AG08395 (cell line): Measurements from ENCODE around the gene MORC4.

Experiments used
- DNase-seq: peaks from one replicate; pipeline ENCODE4 v3.0.0; 2012; ENCODE audit warnings: mixed read lengths, low spot score

MORC4 gene

DNA sequence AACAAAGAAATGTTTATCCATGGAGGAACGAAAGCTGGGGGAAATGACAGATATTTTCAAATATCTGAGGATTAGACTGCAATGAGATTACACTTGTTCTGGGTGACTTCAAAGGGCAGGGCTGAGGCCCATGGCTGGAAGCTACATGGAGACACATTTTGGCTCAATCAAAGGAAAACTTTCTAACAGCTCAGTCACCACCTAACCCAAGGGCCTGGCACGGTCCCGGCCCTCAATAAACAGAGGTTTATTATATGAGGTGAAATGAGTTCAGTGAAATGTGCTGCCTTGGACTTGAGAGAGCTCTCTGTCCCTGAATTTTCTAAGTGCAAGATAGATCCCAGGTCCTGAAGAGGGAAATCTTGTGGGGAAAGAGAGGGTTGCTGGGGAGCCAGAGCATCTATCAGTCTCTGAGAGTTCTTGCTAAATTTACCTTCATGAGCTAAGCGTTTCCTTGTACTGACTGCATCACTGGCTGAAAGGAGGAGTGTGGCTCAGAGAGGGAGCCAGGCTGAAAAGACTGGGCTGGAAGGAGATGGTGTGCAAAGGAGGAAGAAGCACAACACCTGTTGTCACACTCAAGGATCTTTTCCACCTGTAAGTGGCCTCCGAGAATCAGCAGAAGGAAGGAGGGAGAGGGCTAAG lies 94.8 kb downstream of the MORC4 start:
- no peak for DNase-seq

GRCh38 chrX:106903856-106904528 lies 96.0 kb downstream of the MORC4 start:
- DNase-seq: no peak

- DNase-seq: no peak
Measured at GRCh38 chrX:106903291-106903824, 96.7 kb downstream of the MORC4 start, which contains the start of gene RIPPLY1. Gene RIPPLY1, minus strand, starts transcription at chrX:106903341. Its CDS starts 54 bp downstream, at chrX:106903287.

GRCh38 chrX:106902684-106903083 lies 97.3 kb downstream of the MORC4 start:
- DNase-seq: no peak

- no peak for DNase-seq
Measured at GRCh38 chrX:106901781-106902219, 98.2 kb downstream of the MORC4 start.

- DNase-seq: no peak
Measured at GRCh38 chrX:106901341-106901740, 98.7 kb downstream of the MORC4 start.

- no peak for DNase-seq
Measured at GRCh38 chrX:106899841-106900240, 100.2 kb downstream of the MORC4 start.

DNA sequence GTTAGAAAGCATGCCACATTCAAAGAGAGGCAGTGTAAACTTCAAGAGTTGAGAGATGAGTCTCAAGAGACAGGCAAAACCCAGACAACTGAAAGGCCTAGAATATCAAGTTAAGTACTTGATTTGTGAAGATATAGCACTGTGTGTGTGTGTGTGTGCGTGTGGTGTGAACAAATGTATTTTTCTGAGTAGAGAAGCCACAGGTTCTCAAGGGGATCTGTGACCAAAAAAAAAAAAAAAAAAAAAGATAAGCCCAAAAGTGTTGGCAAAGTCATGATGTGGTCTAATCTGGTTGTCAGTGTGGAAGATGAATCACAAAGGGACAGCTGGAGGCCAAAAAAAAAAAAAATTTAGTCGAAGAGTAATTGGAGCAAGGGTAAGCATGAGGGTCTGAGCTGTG lies 100.7 kb downstream of the MORC4 start:
- DNase-seq: no peak

- peak; percentile 47 for DNase-seq
Measured at GRCh38 chrX:106898462-106898861, 101.5 kb downstream of the MORC4 start.

- peak; percentile 28 for DNase-seq
Measured at GRCh38 chrX:106897259-106897658, 102.8 kb downstream of the MORC4 start.

- DNase-seq: peak; percentile 51
Measured at GRCh38 chrX:106894978-106895452, 105.0 kb downstream of the MORC4 start.

DNA sequence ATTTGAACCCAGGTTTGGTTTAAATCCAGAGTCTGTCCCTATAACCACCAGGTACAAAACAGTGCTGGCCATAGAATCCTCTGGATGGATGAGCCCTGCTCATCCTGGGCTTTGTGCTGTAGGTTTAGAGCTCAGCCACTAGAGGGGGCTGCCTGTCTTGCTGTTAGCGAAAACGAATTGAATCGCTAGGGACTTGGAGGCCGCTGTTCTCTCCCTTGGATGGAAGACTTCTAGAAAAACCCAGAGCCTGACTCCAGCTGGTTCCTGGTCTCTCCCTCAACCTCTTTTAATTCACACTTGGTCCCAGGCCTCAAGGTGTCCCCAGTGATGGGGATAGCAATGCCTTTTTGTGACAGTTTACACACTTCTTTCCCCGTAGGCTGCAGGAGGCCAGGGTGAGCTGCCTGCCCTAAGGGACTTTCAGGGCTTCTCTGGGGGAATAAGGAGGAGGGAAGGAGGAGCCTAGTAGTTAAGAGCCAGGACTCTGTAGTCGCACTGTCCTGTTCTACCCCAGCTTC lies 105.6 kb downstream of the MORC4 start:
- DNase-seq: peak; percentile 78

GRCh38 chrX:106891762-106892460 lies 108.1 kb downstream of the MORC4 start:
- no peak for DNase-seq
